Measurements from ENCODE around the gene C1orf146.
"Not testable (repeated sequence)": the region's sequence is repeated elsewhere in the genome, so short reads cannot be mapped to it uniquely, and the experiment has no call there.

The C1orf146 gene

GRCh38 chr1:92276082-92276481 is 58.4 kb downstream of the C1orf146 start:
- no peak for DNase-seq

GRCh38 chr1:92277105-92277723 is 59.5 kb downstream of the C1orf146 start:
- peak; percentile 83 for DNase-seq

- not testable (repeated sequence) for DNase-seq
These were observed 62.1 kb downstream of the C1orf146 start for GRCh38 chr1:92279781-92280180.

DNA sequence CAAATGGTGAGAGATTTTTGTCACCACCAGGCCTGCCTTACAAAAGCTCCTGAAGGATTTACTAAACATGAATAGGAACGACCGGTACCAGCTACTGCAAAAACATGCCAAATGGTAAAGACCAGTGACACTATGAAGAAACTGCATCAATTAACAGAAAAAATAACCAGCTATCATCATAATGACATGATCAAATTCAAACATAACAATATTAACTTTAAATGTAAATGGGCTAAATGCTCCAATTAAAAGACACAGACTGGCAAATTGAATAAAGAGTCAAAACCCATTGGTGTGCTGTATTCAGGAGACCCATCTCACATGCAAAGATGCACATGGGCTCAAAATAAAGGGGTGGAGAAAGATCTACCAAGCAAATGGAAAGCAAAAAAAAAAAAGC is 63.7 kb downstream of the C1orf146 start:
- not testable (repeated sequence) for DNase-seq

DNA sequence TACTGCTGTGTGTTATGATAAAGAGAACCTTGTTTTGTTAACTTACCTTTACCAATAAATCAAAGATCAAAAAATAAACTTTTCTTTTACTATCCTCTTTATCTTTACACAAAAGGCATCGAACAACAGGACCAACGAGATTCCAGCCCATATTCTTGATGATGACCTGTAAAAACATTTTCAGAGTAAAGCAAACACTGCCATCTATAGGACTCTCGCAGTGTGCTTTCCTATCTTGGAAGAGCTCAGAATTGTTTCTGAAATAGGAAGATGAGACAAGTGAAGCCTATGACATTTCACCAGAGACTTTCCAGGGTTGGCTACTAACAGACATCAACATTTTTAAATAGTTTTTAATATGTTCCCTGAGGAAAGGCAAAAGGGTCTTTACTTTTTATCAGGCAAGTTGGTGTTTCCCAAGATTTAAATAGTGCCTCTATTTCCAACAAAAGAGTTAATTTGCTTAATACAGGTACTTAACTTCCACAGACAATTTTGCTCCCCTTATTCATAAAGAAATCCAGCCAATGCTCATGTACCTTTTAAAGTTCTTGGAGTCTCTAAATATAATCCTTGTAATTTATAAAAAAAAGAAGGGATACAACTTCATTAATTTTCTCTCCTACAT is 73.8 kb downstream of the C1orf146 start:
- peak; percentile 62 for DNase-seq

Measured in fibroblast of skin of scalp (primary cell).